Measurements from ENCODE around the gene GPR162. TPM values are rescaled to one million over a fixed set of nuclear protein-coding genes. Genes with fewer than 3 reads are reported as not detected.
A peak's percentile ranks its signal among the peaks of the same experiment; 100 is the strongest.

GPR162 gene
- total RNA-seq, 1 donor, result 3.0 TPM

GRCh38 chr12:6787309-6787708 is 34.3 kb upstream of the GPR162 start:
- TF ChIP-seq CTCF (IDR thresholded peaks at IDR 0.05; ENCODE audit: insufficient read depth, low read depth, low read length), result no peak

GRCh38 chr12:6788972-6789924 is 32.4 kb upstream of the GPR162 start, which contains the start of gene CD4:
CD4 (plus strand) TSS chr12:6789528; CDS start chr12:6800139, 10,611 bp downstream.
- no peak for DNase-seq (ENCODE audit: low read depth)
- H3K4me3 ChIP-seq (ENCODE audit: low read depth, low read length), result peak within 1 kb of the TSS; percentile 21
- TF ChIP-seq CTCF (IDR thresholded peaks at IDR 0.05; ENCODE audit: insufficient read depth, low read depth, low read length), result no peak

More at GRCh38 chr12:6787309-6787708, 34.3 kb upstream of the GPR162 start:
- H3K4me3 ChIP-seq (ENCODE audit: low read depth, low read length), result no peak overlapping the region
- no peak for DNase-seq (ENCODE audit: low read depth)

- no peak overlapping the region for H3K4me3 ChIP-seq (ENCODE audit: low read depth, low read length)
- no peak for TF ChIP-seq CTCF (IDR thresholded peaks at IDR 0.05; ENCODE audit: insufficient read depth, low read depth, low read length)
- no peak for DNase-seq (ENCODE audit: low read depth)
These were observed 31.0 kb upstream of the GPR162 start for GRCh38 chr12:6790496-6791150.

- H3K4me3 ChIP-seq (ENCODE audit: low read depth, low read length), result no peak overlapping the region
- no peak for DNase-seq (ENCODE audit: low read depth)
- TF ChIP-seq CTCF (IDR thresholded peaks at IDR 0.05; ENCODE audit: insufficient read depth, low read depth, low read length), result no peak
These were observed 29.6 kb upstream of the GPR162 start for GRCh38 chr12:6791931-6792520.

- H3K4me3 ChIP-seq (ENCODE audit: low read depth, low read length), result no peak overlapping the region
- no peak for DNase-seq (ENCODE audit: low read depth)
- TF ChIP-seq CTCF (IDR thresholded peaks at IDR 0.05; ENCODE audit: insufficient read depth, low read depth, low read length), result no peak
These were observed 29.0 kb upstream of the GPR162 start for GRCh38 chr12:6792522-6793201.

- no peak for DNase-seq (ENCODE audit: low read depth)
- no peak overlapping the region for H3K4me3 ChIP-seq (ENCODE audit: low read depth, low read length)
- TF ChIP-seq CTCF (IDR thresholded peaks at IDR 0.05; ENCODE audit: insufficient read depth, low read depth, low read length), result no peak
These were observed 26.5 kb upstream of the GPR162 start for GRCh38 chr12:6795088-6795487.
